Esophagus mucosa (tissue), 1 donor: ENCODE measurements around the gene WDR12. TPM values are rescaled to one million over a fixed set of nuclear protein-coding genes. Genes with fewer than 3 reads are reported as not detected.
"Not testable (repeated sequence)": the region's sequence is repeated elsewhere in the genome, so short reads cannot be mapped to it uniquely, and the experiment has no call there.

ENCODE experiments used
- ATAC-seq: fragments of 200-7000 bp; cut with Tn5 transposase; one replicate; pipeline ENCODE4 v1.9.1; 2020
- total RNA-seq: library from RNA; stranded (reverse); gene quantifications from one replicate; pipeline ENCODE4 v1.2.4, GENCODE V29; 2023
- donor health status: DM: yes; HTN: yes; CAD: no.

WDR12 gene
- total RNA-seq, 1 donor from 2014 or later, result 39.6 TPM

- ATAC-seq, result no peak
Observed at GRCh38 chr2:202883987-202884675, 27.3 kb downstream of the WDR12 start.

- no peak for ATAC-seq
Observed at GRCh38 chr2:202881570-202881969, 29.9 kb downstream of the WDR12 start.

GRCh38 chr2:202877699-202878098, 33.8 kb downstream of the WDR12 start:
- ATAC-seq, result no peak

GRCh38 chr2:202871300-202872141, 40.0 kb downstream of the WDR12 start, which contains the start of gene ICA1L:
TSS of gene ICA1L (minus strand) at chr2:202871766. CDS start at chr2:202829009, 42,757 bp downstream.
- ATAC-seq, result peak; percentile 77

GRCh38 chr2:202870431-202871299, 40.8 kb downstream of the WDR12 start:
- ATAC-seq, result peak; percentile 61

- ATAC-seq, result no peak
Observed at GRCh38 chr2:202861987-202862386, 49.5 kb downstream of the WDR12 start.

GRCh38 chr2:202858601-202859000, 52.9 kb downstream of the WDR12 start:
- ATAC-seq, result peak; percentile 67

- not testable (repeated sequence) for ATAC-seq
Observed at GRCh38 chr2:202849343-202849742, 62.1 kb downstream of the WDR12 start.

GRCh38 chr2:202848813-202849212, 62.7 kb downstream of the WDR12 start:
- ATAC-seq, result no peak

- ATAC-seq, result no peak
Observed at GRCh38 chr2:202847693-202848524, 63.6 kb downstream of the WDR12 start.

- ATAC-seq, result no peak
Observed at GRCh38 chr2:202844656-202845055, 66.8 kb downstream of the WDR12 start.

- ATAC-seq, result no peak
Observed at GRCh38 chr2:202842690-202843089, 68.8 kb downstream of the WDR12 start.

- no peak for ATAC-seq
Observed at GRCh38 chr2:202841090-202841867, 70.2 kb downstream of the WDR12 start.

- peak; percentile 49 for ATAC-seq
Observed at GRCh38 chr2:202831242-202832220, 79.9 kb downstream of the WDR12 start.

- ATAC-seq, result no peak
Observed at GRCh38 chr2:202824901-202825300, 86.6 kb downstream of the WDR12 start.
